Stimulated activated CD8-positive, alpha-beta memory T cell treated with anti-CD3 and anti-CD28 coated beads, Interleukin-12 subunit alpha, Interleukin-12 subunit beta, amount 100 ng/mL, for 4 hours (primary cell): ENCODE measurements around the gene CRIM1.
"Not testable (repeated sequence)": the region's sequence is repeated elsewhere in the genome, so short reads cannot be mapped to it uniquely, and the experiment has no call there.

Source experiments
- DNase-seq: peaks from one replicate; pipeline ENCODE4 v3.0.0-alpha.2; 2020; ENCODE audit warnings: low read depth

CRIM1 gene

GRCh38 chr2:36355151-36355889 lies at the start of gene CRIM1:
Gene CRIM1 (plus strand): TSS chr2:36355778. CDS start chr2:36356293, 515 bp downstream.
- DNase-seq: peak; percentile 47

GRCh38 chr2:36307441-36307840 lies 48.1 kb upstream of the CRIM1 start:
- DNase-seq: no peak

GRCh38 chr2:36310444-36310843 lies 45.1 kb upstream of the CRIM1 start:
- not testable (repeated sequence) for DNase-seq

GRCh38 chr2:36318547-36318946 lies 37.0 kb upstream of the CRIM1 start:
- DNase-seq: no peak

GRCh38 chr2:36322108-36322507 lies 33.5 kb upstream of the CRIM1 start:
- DNase-seq: no peak

GRCh38 chr2:36326286-36326685 lies 29.3 kb upstream of the CRIM1 start:
- DNase-seq: no peak

- DNase-seq: no peak
These were observed 26.3 kb upstream of the CRIM1 start for GRCh38 chr2:36329251-36329650.

GRCh38 chr2:36329746-36330472 lies 25.7 kb upstream of the CRIM1 start:
- DNase-seq: no peak

GRCh38 chr2:36330473-36331395 lies 24.8 kb upstream of the CRIM1 start:
- no peak for DNase-seq

- DNase-seq: no peak
These were observed 22.1 kb upstream of the CRIM1 start for GRCh38 chr2:36333350-36334012.

GRCh38 chr2:36335597-36335996 lies 20.0 kb upstream of the CRIM1 start:
- no peak for DNase-seq

GRCh38 chr2:36336321-36336720 lies 19.3 kb upstream of the CRIM1 start:
- no peak for DNase-seq

GRCh38 chr2:36337354-36337753 lies 18.2 kb upstream of the CRIM1 start:
- DNase-seq: no peak

GRCh38 chr2:36338124-36338826 lies 17.3 kb upstream of the CRIM1 start:
- no peak for DNase-seq

GRCh38 chr2:36338827-36339145 lies 16.8 kb upstream of the CRIM1 start:
- DNase-seq: no peak

GRCh38 chr2:36339607-36340218 lies 15.9 kb upstream of the CRIM1 start:
- no peak for DNase-seq

- no peak for DNase-seq
These were observed 12.0 kb upstream of the CRIM1 start for GRCh38 chr2:36343606-36344005.

- no peak for DNase-seq
These were observed 6.9 kb upstream of the CRIM1 start for GRCh38 chr2:36348721-36349120.

- DNase-seq: no peak
These were observed 4.3 kb upstream of the CRIM1 start for GRCh38 chr2:36351291-36351690.

- no peak for DNase-seq
These were observed 3.7 kb upstream of the CRIM1 start for GRCh38 chr2:36351736-36352349.

- no peak for DNase-seq
These were observed 2.9 kb upstream of the CRIM1 start for GRCh38 chr2:36352701-36353100.
